PFSK-1 (cell line): ENCODE measurements around the gene EEFSEC.

Experiments
- POLR2AphosphoS5 ChIP-seq: IDR thresholded peaks from 2 replicates; pipeline ENCODE4 v1.6.1; 2012; ENCODE audit warnings: low read depth, mild to moderate bottlenecking, control low read depth, low read length, moderate library complexity
- REST ChIP-seq, 2 experiments: IDR thresholded peaks; 2 replicates each; pipeline versions ENCODE4 v1.6.1 to v1.8.0; 2011 to 2012; ENCODE audit warnings: low read depth in 2 of 2, low read length in 2 of 2, control low read depth in 1 of 2, inconsistent platforms in 1 of 2, mild to moderate bottlenecking in 1 of 2, moderate library complexity in 1 of 2; ENCODE audit not compliant: insufficient read depth in 1 of 2
- TAF1 ChIP-seq: IDR thresholded peaks from 2 replicates; pipeline ENCODE4 v1.6.1; 2012; ENCODE audit warnings: low read length, control low read depth, borderline replicate concordance; ENCODE audit not compliant: insufficient read depth

DNA sequence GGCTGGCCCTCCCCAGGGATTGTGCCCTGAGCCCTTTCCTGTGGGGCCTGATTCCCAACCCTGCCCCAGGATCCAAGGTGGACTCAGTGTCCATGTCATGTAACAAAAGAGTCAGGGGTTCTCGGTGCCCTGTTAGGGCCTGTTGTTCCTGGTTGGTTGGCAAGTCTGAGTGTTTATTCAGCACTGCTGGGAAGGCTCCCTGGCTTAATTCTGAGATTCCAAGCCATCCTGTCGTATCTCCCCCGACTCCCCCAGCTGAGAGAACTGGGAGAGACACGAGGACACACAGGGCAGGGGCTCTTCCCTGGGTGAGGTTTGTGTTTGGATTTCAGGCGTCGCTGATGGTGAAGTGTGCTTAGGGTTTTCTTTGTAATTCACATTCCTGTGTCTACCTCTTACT is 78.3 kb downstream of the EEFSEC start:
- TF ChIP-seq POLR2AphosphoS5 (no peak), REST (IDR thresholded peaks at IDR 0.05; ENCODE audit: insufficient read depth in 1 of 2, low read depth in 2 of 2, low read length in 2 of 2) (no peak), TAF1 (no peak)
